PC-9 (cell line): Measurements from ENCODE around the gene PRUNE2.

Experiments used
- EZH2 ChIP-seq: fragments of 200-600 bp; sonication (generic); IDR thresholded peaks from 2 replicates; pipeline ENCODE4 v1.8.0; 2017; ENCODE audit warnings: antibody characterized with exemption, low read depth
- TF ChIP-seq, protein P1 (sequence below): fragments of 200-600 bp; sonication (generic); conservative IDR thresholded peaks from 2 replicates; pipeline ENCODE4 v1.6.1; 2017; ENCODE audit warnings: mixed run types, antibody characterized with exemption, mild to moderate bottlenecking, moderate library complexity

DNA sequence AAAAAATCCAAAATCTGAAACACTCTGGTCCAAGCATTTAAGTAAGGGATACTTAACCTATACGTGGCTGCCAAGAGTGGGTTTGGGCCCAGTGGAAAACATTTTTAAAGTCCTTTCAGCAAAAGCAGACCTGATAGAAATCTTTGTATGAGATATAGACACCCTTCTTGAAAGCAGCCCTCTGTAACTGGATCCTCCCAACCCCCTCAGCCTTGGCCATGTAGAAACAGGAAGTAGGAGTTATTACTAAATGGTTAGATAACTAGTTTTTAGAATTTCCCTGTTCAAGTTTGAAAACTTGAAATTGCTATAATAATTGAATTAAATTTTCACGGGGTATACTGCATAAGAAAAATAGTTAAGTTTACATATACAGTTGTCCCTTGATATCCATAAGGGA is 253.0 kb downstream of the PRUNE2 start:
- TF ChIP-seq EZH2, result no peak
- TF ChIP-seq, protein P1, sequence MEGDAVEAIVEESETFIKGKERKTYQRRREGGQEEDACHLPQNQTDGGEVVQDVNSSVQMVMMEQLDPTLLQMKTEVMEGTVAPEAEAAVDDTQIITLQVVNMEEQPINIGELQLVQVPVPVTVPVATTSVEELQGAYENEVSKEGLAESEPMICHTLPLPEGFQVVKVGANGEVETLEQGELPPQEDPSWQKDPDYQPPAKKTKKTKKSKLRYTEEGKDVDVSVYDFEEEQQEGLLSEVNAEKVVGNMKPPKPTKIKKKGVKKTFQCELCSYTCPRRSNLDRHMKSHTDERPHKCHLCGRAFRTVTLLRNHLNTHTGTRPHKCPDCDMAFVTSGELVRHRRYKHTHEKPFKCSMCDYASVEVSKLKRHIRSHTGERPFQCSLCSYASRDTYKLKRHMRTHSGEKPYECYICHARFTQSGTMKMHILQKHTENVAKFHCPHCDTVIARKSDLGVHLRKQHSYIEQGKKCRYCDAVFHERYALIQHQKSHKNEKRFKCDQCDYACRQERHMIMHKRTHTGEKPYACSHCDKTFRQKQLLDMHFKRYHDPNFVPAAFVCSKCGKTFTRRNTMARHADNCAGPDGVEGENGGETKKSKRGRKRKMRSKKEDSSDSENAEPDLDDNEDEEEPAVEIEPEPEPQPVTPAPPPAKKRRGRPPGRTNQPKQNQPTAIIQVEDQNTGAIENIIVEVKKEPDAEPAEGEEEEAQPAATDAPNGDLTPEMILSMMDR, result no peak
